Stomach (tissue), 9 donors: ENCODE data around the gene ADSS1. TPM values are rescaled to one million over a fixed set of nuclear protein-coding genes. Genes with fewer than 3 reads are reported as not detected.

Experiments
- DNase-seq, 2 donors: peaks; one replicate each; pipeline versions ENCODE4 v3.0.0 to v3.0.0-alpha.2; 2013 to 2019
- H3K27ac ChIP-seq, 5 donors: fragments of 200-600 bp in 4 of 5; sonication (generic) in 4 of 5; one replicate each; pipeline ENCODE4 v1.5.1; 2013 to 2019; ENCODE audit warnings: mild to moderate bottlenecking in 1 of 5, moderate library complexity in 1 of 5
- H3K27me3 ChIP-seq, 3 donors: fragments of 200-600 bp; sonication (generic); one replicate each; pipeline ENCODE4 v1.5.1; 2017 to 2019; ENCODE audit warnings: mixed run types in 1 of 3
- H3K36me3 ChIP-seq, 4 donors: fragments of 200-600 bp; sonication (generic); 1 replicate in 3 of 4; 2 replicates in 1 of 4; pipeline ENCODE4 v1.5.1; 2016 to 2019
- H3K4me1 ChIP-seq, 4 donors: fragments of 200-600 bp; sonication (generic); one replicate each; pipeline ENCODE4 v1.5.1; 2016 to 2019
- H3K4me3 ChIP-seq, 4 donors: fragments of 200-600 bp; sonication (generic) in 3 of 4; one replicate each; pipeline ENCODE4 v1.5.1; 2016 to 2019; ENCODE audit warnings: mild to moderate bottlenecking in 1 of 4
- H3K9me3 ChIP-seq, 4 donors: fragments of 200-600 bp; sonication (generic); one replicate each; pipeline ENCODE4 v1.5.1; 2016 to 2019
- CTCF ChIP-seq, 7 experiments: fragments of 450-650 bp in 4 of 7; fragments of 200-600 bp in 3 of 7; sonication (generic) in 3 of 7; IDR thresholded peaks; one replicate each; pipeline ENCODE4 v1.5.1; 2016 to 2019; ENCODE audit warnings: antibody characterized with exemption in 7 of 7, control low read depth in 2 of 7, mild to moderate bottlenecking in 1 of 7
- EP300 ChIP-seq: sonication (generic); formaldehyde crosslinking; IDR thresholded peaks from one replicate; pipeline ENCODE4 v1.6.1; 2017; ENCODE audit warnings: antibody characterized with exemption
- POLR2A ChIP-seq, 4 donors: fragments of 450-650 bp; IDR thresholded peaks; one replicate each; pipeline ENCODE4 v1.6.1; 2016; ENCODE audit warnings: antibody characterized with exemption in 4 of 4, control low read depth in 2 of 4, mild to moderate bottlenecking in 1 of 4, moderate library complexity in 1 of 4
- POLR2AphosphoS5 ChIP-seq, 3 donors: sonication (generic); formaldehyde crosslinking; IDR thresholded peaks; one replicate each; pipeline ENCODE4 v1.6.1; 2016; ENCODE audit warnings: antibody characterized with exemption in 3 of 3
- WGBS, 5 donors: extraction: QIAGEN DNeasy Blood & Tissue Kit in 3 of 5; methylation state at CpG; one replicate each; pipeline versions ENCODE4 v1.1.5 to v1.1.7; 2013 to 2018; 5-methylcytosine and 5-hydroxymethylcytosine counted together
- intact Hi-C: fragments of 100-400 bp; cut with DNase I; formaldehyde crosslinking; loops from one replicate; pipeline ENCODE4 v1.15.1; 2023; ENCODE audit warnings: low total_unique reads
- polyA plus RNA-seq, 3 donors: library from polyadenylated mRNA; stranded (reverse); fragments of 200-250 nt; gene quantifications; one replicate each; pipeline ENCODE4 v1.2.3, GENCODE V29; 2013
- total RNA-seq, 5 donors: library from RNA; depleted of rRNA; stranded (reverse); fragments of >200 nt; gene quantifications; one replicate each; pipeline versions ENCODE4 v1.1.0 to v1.2.3, GENCODE V29; 2014 to 2016
- donor health status: healthy with polysubstance abuse.
- donor health status: Bipolar disorder and iron deficiency.
- donor health status: healthy.

The ADSS1 gene
- total and polyA plus RNA-seq, 8 donors = 7.0 to 59.4 (median 12.3) TPM; not detected in 1

- Histone ChIP-seq H3K27me3 (no peaks in the 10 kb centered on the region), H3K27ac (peak overlapping the region; percentile 59 to 95 (median 73)), H3K4me1 (peaks cover 73 to 91% (median 89%) of the 10 kb centered on the region in 4 donors), H3K9me3 (no peaks in the 10 kb centered on the region), H3K36me3 (peaks cover 23 to 53% (median 52%) of the 10 kb centered on the region in 4 donors), H3K4me3 (peak overlapping the region in 1 of 4 donors; percentile 77)
- intact Hi-C loops = no loop called here
- TF ChIP-seq CTCF (IDR thresholded peaks at IDR 0.05) = no peak
- peak in 1 of 3 donors; percentile 75 for TF ChIP-seq POLR2AphosphoS5 (IDR thresholded peaks at IDR 0.05)
- TF ChIP-seq EP300 = no peak
- no peak for TF ChIP-seq POLR2A (IDR thresholded peaks at IDR 0.05)
- WGBS, 5 donors = 36 to 62% (median 50%) methylated on average over 17 to 25 of the region's 25 CpGs
- peak in 1 of 2 donors; percentile 90 for DNase-seq
Observed at GRCh38 chr14:104792101-104792884, 68.3 kb downstream of the ADSS1 start.

- Histone ChIP-seq H3K9me3 (no peaks in the 10 kb centered on the region), H3K4me1 (peaks cover 73 to 91% (median 89%) of the 10 kb centered on the region in 4 donors), H3K27me3 (no peaks in the 10 kb centered on the region), H3K4me3 (peak overlapping the region in 3 of 4 donors; percentile 77 to 96 (median 87)), H3K36me3 (peaks cover 23 to 45% (median 44%) of the 10 kb centered on the region in 4 donors), H3K27ac (peak overlapping the region; percentile 59 to 95 (median 73))
- TF ChIP-seq CTCF (IDR thresholded peaks at IDR 0.05) = no peak
- no peak for TF ChIP-seq EP300
- no peak for TF ChIP-seq POLR2A (IDR thresholded peaks at IDR 0.05)
- TF ChIP-seq POLR2AphosphoS5 (IDR thresholded peaks at IDR 0.05) = no peak
- intact Hi-C loops = no loop called here
- DNase-seq = no peak
- WGBS, 5 donors = 59 to 81% (median 73%) methylated on average over 11 to 16 of the region's 16 CpGs
Observed at GRCh38 chr14:104792945-104793702, 69.1 kb downstream of the ADSS1 start.

GRCh38 chr14:104793703-104793959, 69.6 kb downstream of the ADSS1 start:
- DNase-seq = no peak
- Histone ChIP-seq H3K9me3 (no peaks in the 10 kb centered on the region), H3K27me3 (no peaks in the 10 kb centered on the region), H3K4me1 (peaks cover 68 to 91% (median 85%) of the 10 kb centered on the region in 4 donors), H3K4me3 (peak overlapping the region; percentile 77 to 96 (median 86)), H3K27ac (peak overlapping the region in 4 of 5 donors; percentile 14 to 95 (median 88)), H3K36me3 (peaks cover 23 to 40% (median 39%) of the 10 kb centered on the region in 4 donors)
- intact Hi-C loops = no loop called here
- TF ChIP-seq POLR2AphosphoS5 (IDR thresholded peaks at IDR 0.05) (no peak), POLR2A (IDR thresholded peaks at IDR 0.05) (no peak), CTCF (IDR thresholded peaks at IDR 0.05) (no peak), EP300 (no peak)
- 54 to 86% (median 72%) methylated on average over 2 of the region's 2 CpGs for WGBS, 5 donors

GRCh38 chr14:104794099-104794498, 70.1 kb downstream of the ADSS1 start:
- TF ChIP-seq POLR2A (IDR thresholded peaks at IDR 0.05) = no peak
- no peak for TF ChIP-seq EP300
- TF ChIP-seq CTCF (IDR thresholded peaks at IDR 0.05) = no peak
- no peak for TF ChIP-seq POLR2AphosphoS5 (IDR thresholded peaks at IDR 0.05)
- Histone ChIP-seq H3K9me3 (no peaks in the 10 kb centered on the region), H3K4me3 (peak overlapping the region; percentile 77 to 96 (median 86)), H3K27ac (peak overlapping the region in 4 of 5 donors; percentile 78 to 95 (median 88)), H3K4me1 (peaks cover 63 to 90% (median 82%) of the 10 kb centered on the region in 4 donors), H3K36me3 (peaks cover 23 to 35% (median 35%) of the 10 kb centered on the region in 4 donors), H3K27me3 (no peaks in the 10 kb centered on the region)
- WGBS, 5 donors = 2 to 13% (median 8%) methylated on average over 9 to 15 of the region's 15 CpGs
- intact Hi-C loops = no loop called here
- peak; percentile 52 to 84 for DNase-seq
